ENCODE measurements around the gene ADAMTS2. TPM values are rescaled to one million over a fixed set of nuclear protein-coding genes. Genes with fewer than 3 reads are reported as not detected.
A peak's percentile ranks its signal among the peaks of the same experiment; 100 is the strongest.

Gene ADAMTS2
- total RNA-seq, 1 donor from 2014 or later: 3.6 TPM

- intact Hi-C loops (cut with DNase I): no loop called here
- ATAC-seq (ENCODE audit: poor library complexity): no peak
- peak; percentile 24 for DNase-seq
These were observed 157.3 kb downstream of the ADAMTS2 start for GRCh38 chr5:179187681-179188575.

- peak; percentile 27 for DNase-seq
- ATAC-seq (ENCODE audit: poor library complexity): no peak
- intact Hi-C loops (cut with DNase I): no loop called here
These were observed 158.0 kb downstream of the ADAMTS2 start for GRCh38 chr5:179187229-179187678.

- DNase-seq (peak; percentile 11), ATAC-seq (ENCODE audit: poor library complexity) (no peak)
- intact Hi-C loops (cut with DNase I): no loop called here
These were observed 158.5 kb downstream of the ADAMTS2 start for GRCh38 chr5:179186801-179187200.

- intact Hi-C loops (cut with DNase I): no loop called here
- DNase-seq (peak; percentile 28), ATAC-seq (ENCODE audit: poor library complexity) (no peak)
These were observed 159.3 kb downstream of the ADAMTS2 start for GRCh38 chr5:179185941-179186411.

- intact Hi-C loops (cut with DNase I): no loop called here
- DNase-seq: peak; percentile 27
- no peak for ATAC-seq (ENCODE audit: poor library complexity)
These were observed 159.9 kb downstream of the ADAMTS2 start for GRCh38 chr5:179185256-179185940.

GRCh38 chr5:179184521-179185050, 160.7 kb downstream of the ADAMTS2 start:
- ATAC-seq (ENCODE audit: poor library complexity) (no peak), DNase-seq (peak; percentile 35)
- intact Hi-C loops (cut with DNase I): no loop called here

- DNase-seq (no peak), ATAC-seq (ENCODE audit: poor library complexity) (no peak)
- intact Hi-C loops (cut with DNase I): no loop called here
These were observed 161.8 kb downstream of the ADAMTS2 start for GRCh38 chr5:179183481-179183880.

- peak; percentile 23 for DNase-seq
- intact Hi-C loops (cut with DNase I): no loop called here
- no peak for ATAC-seq (ENCODE audit: poor library complexity)
These were observed 162.7 kb downstream of the ADAMTS2 start for GRCh38 chr5:179182601-179183000.

- no peak for ATAC-seq (ENCODE audit: poor library complexity)
- intact Hi-C loops (cut with DNase I): no loop called here
- DNase-seq: peak; percentile 30
These were observed 163.3 kb downstream of the ADAMTS2 start for GRCh38 chr5:179181988-179182387.

- intact Hi-C loops (cut with DNase I): no loop called here
- no peak for DNase-seq
- no peak for ATAC-seq (ENCODE audit: poor library complexity)
These were observed 164.2 kb downstream of the ADAMTS2 start for GRCh38 chr5:179180921-179181645.

- ATAC-seq (ENCODE audit: poor library complexity) (no peak), DNase-seq (no peak)
- intact Hi-C loops (cut with DNase I): no loop called here
These were observed 165.1 kb downstream of the ADAMTS2 start for GRCh38 chr5:179180061-179180610.

- ATAC-seq (ENCODE audit: poor library complexity): no peak
- intact Hi-C loops (cut with DNase I): no loop called here
- DNase-seq: no peak
These were observed 167.3 kb downstream of the ADAMTS2 start for GRCh38 chr5:179177711-179178575.

GRCh38 chr5:179176571-179177230, 168.6 kb downstream of the ADAMTS2 start:
- intact Hi-C loops (cut with DNase I): no loop called here
- DNase-seq (no peak), ATAC-seq (ENCODE audit: poor library complexity) (no peak)

- DNase-seq: no peak
- intact Hi-C loops (cut with DNase I): no loop called here
- ATAC-seq (ENCODE audit: poor library complexity): no peak
These were observed 169.1 kb downstream of the ADAMTS2 start for GRCh38 chr5:179176166-179176565.

GRCh38 chr5:179171816-179172745, 173.2 kb downstream of the ADAMTS2 start:
- no peak for ATAC-seq (ENCODE audit: poor library complexity)
- intact Hi-C loops (cut with DNase I): no loop called here
- DNase-seq: peak; percentile 31

GRCh38 chr5:179171251-179171815, 173.9 kb downstream of the ADAMTS2 start:
- intact Hi-C loops (cut with DNase I): no loop called here
- ATAC-seq (ENCODE audit: poor library complexity) (no peak), DNase-seq (peak; percentile 26)

Data from Right ventricle myocardium superior (tissue), 1 donor.